Neuronal stem cell (in vitro differentiated cells): ENCODE measurements around the gene DLX6.

Experiments used
- DNase-seq: peaks from one replicate; pipeline ENCODE4 v3.0.0-alpha.2; 2013; ENCODE audit warnings: low spot score
- H2AFZ ChIP-seq: one replicate; pipeline ENCODE4 v1.6.1; 2013; ENCODE audit warnings: mild to moderate bottlenecking, low read length, inconsistent platforms
- H2AK5ac ChIP-seq: 2 replicates; pipeline ENCODE4 v1.6.1; 2013; ENCODE audit warnings: low read depth, mild to moderate bottlenecking, inconsistent platforms, low read length, moderate library complexity, mixed read lengths
- H2BK120ac ChIP-seq: 2 replicates; pipeline ENCODE4 v1.6.1; 2013; ENCODE audit warnings: low read depth, mild to moderate bottlenecking, inconsistent platforms, low read length, moderate library complexity, mixed read lengths
- H2BK12ac ChIP-seq: one replicate; pipeline ENCODE4 v1.6.1; 2013; ENCODE audit warnings: low read length, inconsistent platforms
- H2BK15ac ChIP-seq: 2 replicates; pipeline ENCODE4 v1.6.1; 2013; ENCODE audit warnings: mild to moderate bottlenecking, low read length, inconsistent platforms, mixed read lengths
- H2BK5ac ChIP-seq: one replicate; pipeline ENCODE4 v1.6.1; 2013; ENCODE audit warnings: inconsistent platforms, mild to moderate bottlenecking, low read length, moderate library complexity
- H3K14ac ChIP-seq: one replicate; pipeline ENCODE4 v1.6.1; 2013; ENCODE audit warnings: low read length, inconsistent platforms
- H3K18ac ChIP-seq: 2 replicates; pipeline ENCODE4 v1.6.1; 2013; ENCODE audit warnings: low read length, inconsistent platforms
- H3K23ac ChIP-seq: 2 replicates; pipeline ENCODE4 v1.6.1; 2013; ENCODE audit warnings: low read depth, mild to moderate bottlenecking, mixed read lengths, low read length, inconsistent platforms; ENCODE audit not compliant: poor library complexity
- H3K27ac ChIP-seq: replicated peaks from 3 replicates; pipeline ENCODE4 v1.5.1; 2013; ENCODE audit warnings: low read length, inconsistent platforms
- H3K27me3 ChIP-seq, 3 experiments: 2 replicates each; pipeline ENCODE4 v1.6.1; 2013; ENCODE audit warnings: low read length in 3 of 3, mild to moderate bottlenecking in 2 of 3, inconsistent platforms in 1 of 3, low read depth in 1 of 3, mixed read lengths in 1 of 3, moderate library complexity in 1 of 3; ENCODE audit not compliant: control insufficient read depth in 3 of 3, insufficient read depth in 3 of 3
- H3K36me3 ChIP-seq, 2 donors: replicated peaks in 1 of 2; 2 replicates each; pipeline ENCODE4 v1.6.1; 2013; ENCODE audit warnings: low read length in 2 of 2; ENCODE audit not compliant: control insufficient read depth in 2 of 2, insufficient read depth in 2 of 2
- H3K4ac ChIP-seq: 2 replicates; pipeline ENCODE4 v1.6.1; 2013; ENCODE audit warnings: inconsistent platforms, mild to moderate bottlenecking, low read length, moderate library complexity
- H3K4me1 ChIP-seq, 2 donors: 1 replicate in 1 of 2; 2 replicates in 1 of 2; pipeline ENCODE4 v1.6.1; 2013; ENCODE audit warnings: low read length in 2 of 2, low read depth in 1 of 2; ENCODE audit not compliant: control insufficient read depth in 2 of 2, insufficient read depth in 1 of 2
- H3K4me2 ChIP-seq: one replicate; pipeline ENCODE4 v1.6.1; 2013; ENCODE audit warnings: mild to moderate bottlenecking, low read length, inconsistent platforms; ENCODE audit not compliant: insufficient read depth, poor library complexity, severe bottlenecking
- H3K4me3 ChIP-seq, 2 donors: 2 replicates each; pipeline ENCODE4 v1.5.1; 2013; ENCODE audit warnings: low read length in 2 of 2, mild to moderate bottlenecking in 2 of 2, inconsistent platforms in 1 of 2, moderate library complexity in 1 of 2
- H3K79me1 ChIP-seq: one replicate; pipeline ENCODE4 v1.6.1; 2013; ENCODE audit warnings: low read depth, mild to moderate bottlenecking, inconsistent platforms, low read length, moderate library complexity
- H3K9ac ChIP-seq: one replicate; pipeline ENCODE4 v1.6.1; 2013; ENCODE audit warnings: mild to moderate bottlenecking, low read depth, low read length, inconsistent platforms; ENCODE audit not compliant: poor library complexity
- H3K9me3 ChIP-seq, 2 donors: replicated peaks in 1 of 2; 2 replicates each; pipeline versions ENCODE3 to v1.6.1; 2013; ENCODE audit warnings: low read length in 2 of 2, mild to moderate bottlenecking in 2 of 2, inconsistent platforms in 1 of 2, low read depth in 1 of 2, mixed read lengths in 1 of 2, moderate library complexity in 1 of 2; ENCODE audit not compliant: control insufficient read depth in 2 of 2, insufficient read depth in 1 of 2
- H4K8ac ChIP-seq: one replicate; pipeline ENCODE4 v1.6.1; 2013; ENCODE audit warnings: low read depth, mild to moderate bottlenecking, inconsistent platforms, low read length, moderate library complexity
- H4K91ac ChIP-seq: one replicate; pipeline ENCODE4 v1.6.1; 2013; ENCODE audit warnings: low read length, low read depth, mild to moderate bottlenecking, inconsistent platforms; ENCODE audit not compliant: poor library complexity
- WGBS, 2 donors: extraction: QIAGEN DNeasy Blood & Tissue Kit; methylation state at CpG; one replicate each; pipeline ENCODE4 v1.1.7; 2013; ENCODE audit warnings: missing lambda C conversion rate in 2 of 2, mixed read lengths in 1 of 2; ENCODE audit not compliant: insufficient read length in 2 of 2, insufficient replicate concordance in 1 of 2; ENCODE audit errors: extremely low coverage in 2 of 2; 5-methylcytosine and 5-hydroxymethylcytosine counted together

Gene DLX6

GRCh38 chr7:97019710-97020225, 14.4 kb downstream of the DLX6 start:
- Histone ChIP-seq H2AK5ac (no peak overlapping the region), H3K4me1 (peaks cover 2 to 17% of the 10 kb centered on the region in 2 donors), H3K9me3 (no peaks in the 10 kb centered on the region), H3K4ac (no peak overlapping the region), H2BK120ac (no peak overlapping the region), H3K79me1 (peaks cover 5% of the 10 kb centered on the region), H4K91ac (no peak overlapping the region), H2AFZ (no peak overlapping the region), H3K36me3 (no peaks in the 10 kb centered on the region), H3K4me3 (no peak overlapping the region), H3K9ac (no peak overlapping the region), H3K14ac (no peak overlapping the region), H2BK15ac (no peak overlapping the region), H3K4me2 (no peak overlapping the region), H2BK5ac (no peak overlapping the region), H3K27me3 (peaks cover 55 to 100% (median 98%) of the 10 kb centered on the region in 3 experiments), H3K18ac (no peak overlapping the region), H4K8ac (no peak overlapping the region), H2BK12ac (no peak overlapping the region), H3K23ac (no peak overlapping the region), H3K27ac (no peak overlapping the region)
- peak; percentile 8 for DNase-seq
- WGBS, 2 donors: no CpG with 5 or more reads among the region's 5 CpGs

DNA sequence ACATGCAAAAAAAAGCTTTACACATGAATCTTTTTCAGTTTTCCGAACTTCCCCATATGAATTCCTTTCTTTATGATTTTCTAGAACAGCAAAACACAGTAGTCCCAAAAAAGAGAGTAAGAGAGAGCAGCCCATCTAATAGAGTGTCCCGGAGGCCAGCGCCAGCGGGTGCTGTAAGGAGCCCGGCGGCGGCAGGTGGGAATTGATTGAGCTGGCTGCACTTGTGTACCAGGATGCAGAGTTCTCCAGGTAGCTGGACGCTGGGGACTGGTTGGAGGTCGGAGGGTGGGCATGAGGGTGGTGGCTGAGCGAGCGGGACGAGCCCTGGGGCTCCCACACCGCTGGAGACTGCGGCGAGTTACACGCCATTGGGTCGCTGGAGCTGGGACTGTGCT, 15.2 kb downstream of the DLX6 start:
- H3K4me3 ChIP-seq: no peak overlapping the region

GRCh38 chr7:97020996-97021746, 15.8 kb downstream of the DLX6 start:
- Histone ChIP-seq H3K27me3 (peaks cover 53 to 100% (median 98%) of the 10 kb centered on the region in 3 experiments), H3K79me1 (peaks cover 5% of the 10 kb centered on the region), H4K8ac (no peak overlapping the region), H3K14ac (no peak overlapping the region), H3K4ac (no peak overlapping the region), H2BK15ac (peak overlapping the region; percentile 6), H3K9ac (peak overlapping the region; percentile 9), H2BK120ac (no peak overlapping the region), H3K4me2 (peak overlapping the region; percentile 56), H2BK5ac (peak overlapping the region; percentile 28), H3K23ac (peak overlapping the region; percentile 85), H2AK5ac (peak overlapping the region; percentile 45), H2BK12ac (no peak overlapping the region), H3K9me3 (no peaks in the 10 kb centered on the region), H2AFZ (peak overlapping the region; percentile 83), H3K27ac (no peak overlapping the region), H3K18ac (peak overlapping the region; percentile 88), H4K91ac (no peak overlapping the region), H3K4me3 (peak overlapping the region; percentile 20 to 41), H3K4me1 (peaks cover 2 to 21% of the 10 kb centered on the region in 2 donors), H3K36me3 (no peaks in the 10 kb centered on the region)
- DNase-seq: peak; percentile 62
- no CpG with 5 or more reads among the region's 67 CpGs for WGBS, 2 donors

More for the DNA sequence above, 15.2 kb downstream of the DLX6 start:
- no peaks in the 10 kb centered on the region for H3K9me3 ChIP-seq
- H3K9ac ChIP-seq: peak overlapping the region; percentile 9
- no peak overlapping the region for H2AK5ac ChIP-seq
- peaks cover 52 to 100% (median 98%) of the 10 kb centered on the region in 3 experiments for H3K27me3 ChIP-seq
- peak overlapping the region; percentile 56 for H3K4me2 ChIP-seq
- peak overlapping the region; percentile 83 for H2AFZ ChIP-seq
- no peak overlapping the region for H3K27ac ChIP-seq
- no peak overlapping the region for H2BK120ac ChIP-seq
- H3K4me1 ChIP-seq: peaks cover 2 to 21% of the 10 kb centered on the region in 2 donors
- H3K79me1 ChIP-seq: peaks cover 5% of the 10 kb centered on the region
- no peak overlapping the region for H2BK5ac ChIP-seq
- no peaks in the 10 kb centered on the region for H3K36me3 ChIP-seq
- H4K8ac ChIP-seq: no peak overlapping the region
- no peak overlapping the region for H3K14ac ChIP-seq
- H4K91ac ChIP-seq: no peak overlapping the region
- no peak overlapping the region for H2BK12ac ChIP-seq
- no CpG with 5 or more reads among the region's 17 CpGs for WGBS, 2 donors
- DNase-seq: peak; percentile 20
- peak overlapping the region; percentile 6 for H2BK15ac ChIP-seq
- no peak overlapping the region for H3K23ac ChIP-seq
- H3K18ac ChIP-seq: peak overlapping the region; percentile 88
- H3K4ac ChIP-seq: no peak overlapping the region

DNA sequence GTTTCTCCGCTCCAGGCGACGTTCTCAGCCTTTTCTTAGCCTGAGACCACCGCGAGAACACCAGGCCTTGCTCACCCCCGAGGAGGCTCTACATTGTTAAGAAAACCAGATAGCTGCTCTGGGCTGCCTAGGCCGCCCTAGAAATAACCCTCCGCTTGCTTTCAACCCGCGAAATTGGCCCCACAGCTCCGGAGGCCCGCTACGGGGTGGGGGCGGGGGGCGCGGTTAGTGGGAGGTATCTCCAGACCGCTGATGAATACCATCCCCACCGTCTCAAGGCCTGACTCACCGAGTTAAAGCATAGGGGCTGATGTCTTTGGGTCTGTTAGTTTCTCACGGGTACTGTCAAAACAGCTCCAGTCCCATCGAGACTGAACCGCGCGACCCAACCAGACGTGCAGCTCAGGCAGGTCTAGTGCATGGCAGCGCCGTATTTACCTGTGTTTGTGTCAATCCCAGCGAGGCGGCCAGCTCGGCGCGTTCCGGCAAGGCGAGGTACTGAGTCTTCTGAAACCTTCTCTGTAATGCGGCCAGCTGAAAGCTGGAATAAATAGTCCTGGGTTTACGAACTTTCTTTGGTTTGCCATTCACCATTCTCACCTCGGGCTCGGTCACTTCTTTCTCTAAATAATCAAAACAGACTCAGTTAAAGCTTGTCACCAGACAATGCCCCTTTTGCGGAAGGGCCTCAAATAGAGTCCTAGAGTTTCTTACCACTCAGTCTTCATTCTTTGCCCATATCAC, 16.6 kb downstream of the DLX6 start:
- H3K9me3 ChIP-seq: no peaks in the 10 kb centered on the region
- H3K4me2 ChIP-seq: peak overlapping the region; percentile 56
- H3K9ac ChIP-seq: no peak overlapping the region
- H2BK5ac ChIP-seq: peak overlapping the region; percentile 28
- H4K8ac ChIP-seq: no peak overlapping the region
- H3K4me1 ChIP-seq: peaks cover 2 to 22% of the 10 kb centered on the region in 2 donors
- peak overlapping the region; percentile 83 for H2AFZ ChIP-seq
- no peaks in the 10 kb centered on the region for H3K36me3 ChIP-seq
- no peak overlapping the region for H3K14ac ChIP-seq
- H2BK12ac ChIP-seq: no peak overlapping the region
- peaks cover 5% of the 10 kb centered on the region for H3K79me1 ChIP-seq
- H3K27me3 ChIP-seq: peaks cover 53 to 100% (median 98%) of the 10 kb centered on the region in 3 experiments
- H2BK120ac ChIP-seq: no peak overlapping the region
- WGBS, 2 donors: no CpG with 5 or more reads among the region's 39 CpGs
- peak overlapping the region; percentile 13 for H2AK5ac ChIP-seq
- DNase-seq: peak; percentile 27
- H3K23ac ChIP-seq: peak overlapping the region; percentile 85
- H3K18ac ChIP-seq: peak overlapping the region; percentile 88
- no peak overlapping the region for H3K27ac ChIP-seq
- no peak overlapping the region for H4K91ac ChIP-seq
- H3K4me3 ChIP-seq: peak overlapping the region in 1 of 2 donors; percentile 20
- no peak overlapping the region for H2BK15ac ChIP-seq
- no peak overlapping the region for H3K4ac ChIP-seq
